K562 (cell line): Measurements from ENCODE around the gene PRSS56. TPM values are rescaled to one million over a fixed set of nuclear protein-coding genes. Genes with fewer than 3 reads are reported as not detected.

Source experiments
- CEBPB ChIP-seq: fragments of 450-650 bp; IDR thresholded peaks from 2 replicates; pipeline ENCODE4 v1.6.1; 2016; ENCODE audit warnings: missing genetic modification characterization, missing compliant biosample characterization
- CHD4 ChIP-seq: fragments of 200-600 bp; sonication (generic); IDR thresholded peaks from 3 replicates; pipeline ENCODE4 v1.6.1; 2012; ENCODE audit warnings: low read depth, mild to moderate bottlenecking, mixed read lengths, low read length, inconsistent platforms; ENCODE audit not compliant: insufficient read depth, insufficient replicate concordance, poor library complexity, severe bottlenecking
- DACH1 ChIP-seq: fragments of 450-650 bp; IDR thresholded peaks from 2 replicates; pipeline ENCODE4 v1.6.1; 2018; ENCODE audit not compliant: partially characterized antibody
- ILF3 ChIP-seq: fragments of 450-650 bp; IDR thresholded peaks from 2 replicates; pipeline ENCODE4 v1.6.1; 2018; ENCODE audit warnings: antibody characterized with exemption, mild to moderate bottlenecking, moderate library complexity, borderline replicate concordance
- KDM2B ChIP-seq: fragments of 250-450 bp; sonication (Bioruptor Pico); IDR thresholded peaks from 2 replicates; pipeline ENCODE4 v1.8.0; 2021; ENCODE audit warnings: mild to moderate bottlenecking, moderate library complexity
- NCOR1 ChIP-seq: fragments of 450-650 bp; IDR thresholded peaks from 2 replicates; pipeline ENCODE4 v1.6.1; 2016; ENCODE audit warnings: mild to moderate bottlenecking, moderate library complexity
- NFE2 ChIP-seq: IDR thresholded peaks from 2 replicates; pipeline ENCODE4 v1.6.1; 2014; ENCODE audit warnings: antibody characterized with exemption, low read depth
- SIN3B ChIP-seq: fragments of 450-650 bp; IDR thresholded peaks from 2 replicates; pipeline ENCODE4 v1.6.1; 2017; ENCODE audit warnings: low read depth, mild to moderate bottlenecking, moderate library complexity
- SP2 ChIP-seq: IDR thresholded peaks from 2 replicates; pipeline ENCODE4 v1.6.1; 2011; ENCODE audit warnings: mild to moderate bottlenecking, low read depth, low read length, moderate library complexity; ENCODE audit not compliant: poor library complexity, severe bottlenecking; ENCODE audit errors: extremely low read depth
- TEAD4 ChIP-seq, 2 experiments: sonication (generic) in 1 of 2; formaldehyde crosslinking in 1 of 2; IDR thresholded peaks; 2 replicates each; pipeline versions ENCODE4 v1.6.1 to v1.8.0; 2012 to 2022; ENCODE audit warnings: borderline replicate concordance in 1 of 2, inconsistent platforms in 1 of 2, low read length in 1 of 2, mild to moderate bottlenecking in 1 of 2, missing genetic modification reagents in 1 of 2
- UBTF ChIP-seq, 2 experiments: IDR thresholded peaks; 2 replicates each; pipeline ENCODE4 v1.6.1; 2012; ENCODE audit warnings: improper control_type of control experiment in 2 of 2, low read depth in 2 of 2, low read length in 2 of 2, borderline replicate concordance in 1 of 2
- ZFP30 ChIP-seq: fragments of 250-450 bp; sonication (Bioruptor Pico); IDR thresholded peaks from 2 replicates; pipeline ENCODE4 v1.8.0; 2022; ENCODE audit warnings: moderate library complexity, mild to moderate bottlenecking, inconsistent platforms, borderline replicate concordance
- ZNF57 ChIP-seq: fragments of 450-650 bp; formaldehyde crosslinking; IDR thresholded peaks from 2 replicates; pipeline ENCODE4 v1.4.0; 2020; ENCODE audit warnings: mild to moderate bottlenecking, moderate library complexity
- ZNF584 ChIP-seq: fragments of 200-800 bp; sonication (Bioruptor generic); IDR thresholded peaks from 2 replicates; pipeline ENCODE4 v1.6.1; 2016; ENCODE audit warnings: low read depth, mild to moderate bottlenecking, missing genetic modification characterization, missing compliant biosample characterization
- ZSCAN32 ChIP-seq: fragments of 450-650 bp; formaldehyde crosslinking; IDR thresholded peaks from 2 replicates; pipeline ENCODE4 v1.4.0; 2020; ENCODE audit warnings: mild to moderate bottlenecking, moderate library complexity
- polyA plus RNA-seq, 8 experiments: library from polyadenylated mRNA; depleted of rRNA in 4 of 8; stranded (reverse) in 5 of 8; unstranded in 3 of 8; fragments of >200 nt; fragmentation: Nextera tagmentation in 2 of 8; fragmentation: Illumina TruSeq in 1 of 8; extraction: Ambion mirVana in 2 of 8; extraction: Trizol in 1 of 8; gene quantifications; 2 replicates each; pipeline versions ENCODE4 v1.2.1 to v1.2.3, GENCODE V29; 2011 to 2014; ENCODE audit warnings: inconsistent platforms in 1 of 8, missing spikeins in 1 of 8
- total RNA-seq, 7 experiments: library from RNA; depleted of rRNA in 6 of 7; stranded (reverse); fragments of >200 nt in 6 of 7; fragmentation: Illumina TruSeq in 2 of 7; extraction: Trizol in 2 of 7; gene quantifications; 2 replicates each; pipeline versions ENCODE4 v1.2.1 to v1.2.3, GENCODE V29; 2011 to 2021; ENCODE audit warnings: low replicate concordance in 1 of 7
- TF ChIP-seq, protein P1 (sequence below): fragments of 250-450 bp; sonication (Bioruptor Pico); IDR thresholded peaks from 2 replicates; pipeline ENCODE4 v1.9.0; 2021; ENCODE audit warnings: mild to moderate bottlenecking
- TF ChIP-seq, protein P2 (sequence below): IDR thresholded peaks from 2 replicates; pipeline ENCODE4 v1.6.1; 2014; ENCODE audit warnings: antibody characterized with exemption
- TF ChIP-seq, protein P3 (sequence below): fragments of 150-350 bp; conservative IDR thresholded peaks from 2 replicates; pipeline ENCODE4 v1.6.1; 2014; ENCODE audit warnings: low read length
- TF ChIP-seq, protein P4 (sequence below): sonication (generic); formaldehyde crosslinking; IDR thresholded peaks from 2 replicates; pipeline ENCODE4 v1.8.0; 2022; ENCODE audit warnings: mild to moderate bottlenecking, missing genetic modification reagents

The PRSS56 gene
- total and polyA plus RNA-seq, 9 of the 15 experiments (the other 6 are each of a cell fraction or from before 2014, with no cell fraction given): not detected

- TF ChIP-seq KDM2B (CRISPR knock-in tag): no peak
- TF ChIP-seq DACH1: no peak
- TF ChIP-seq ZNF57 (CRISPR knock-in tag): no peak
- TF ChIP-seq SIN3B: peak; percentile 51
- peak; percentile 97 to 99 for TF ChIP-seq UBTF (IDR thresholded peaks at IDR 0.05; ENCODE audit: borderline replicate concordance in 1 of 2, low read depth in 2 of 2, low read length in 2 of 2)
- TF ChIP-seq NCOR1: peak; percentile 29; the same call in 1 of the 2 replicates
- TF ChIP-seq, protein P1, sequence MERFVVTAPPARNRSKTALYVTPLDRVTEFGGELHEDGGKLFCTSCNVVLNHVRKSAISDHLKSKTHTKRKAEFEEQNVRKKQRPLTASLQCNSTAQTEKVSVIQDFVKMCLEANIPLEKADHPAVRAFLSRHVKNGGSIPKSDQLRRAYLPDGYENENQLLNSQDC (CRISPR knock-in tag): no peak
- TF ChIP-seq, protein P2, sequence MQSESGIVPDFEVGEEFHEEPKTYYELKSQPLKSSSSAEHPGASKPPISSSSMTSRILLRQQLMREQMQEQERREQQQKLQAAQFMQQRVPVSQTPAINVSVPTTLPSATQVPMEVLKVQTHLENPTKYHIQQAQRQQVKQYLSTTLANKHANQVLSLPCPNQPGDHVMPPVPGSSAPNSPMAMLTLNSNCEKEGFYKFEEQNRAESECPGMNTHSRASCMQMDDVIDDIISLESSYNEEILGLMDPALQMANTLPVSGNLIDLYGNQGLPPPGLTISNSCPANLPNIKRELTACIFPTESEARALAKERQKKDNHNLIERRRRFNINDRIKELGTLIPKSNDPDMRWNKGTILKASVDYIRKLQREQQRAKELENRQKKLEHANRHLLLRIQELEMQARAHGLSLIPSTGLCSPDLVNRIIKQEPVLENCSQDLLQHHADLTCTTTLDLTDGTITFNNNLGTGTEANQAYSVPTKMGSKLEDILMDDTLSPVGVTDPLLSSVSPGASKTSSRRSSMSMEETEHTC: no peak
- TF ChIP-seq CEBPB: no peak
- TF ChIP-seq, protein P3, sequence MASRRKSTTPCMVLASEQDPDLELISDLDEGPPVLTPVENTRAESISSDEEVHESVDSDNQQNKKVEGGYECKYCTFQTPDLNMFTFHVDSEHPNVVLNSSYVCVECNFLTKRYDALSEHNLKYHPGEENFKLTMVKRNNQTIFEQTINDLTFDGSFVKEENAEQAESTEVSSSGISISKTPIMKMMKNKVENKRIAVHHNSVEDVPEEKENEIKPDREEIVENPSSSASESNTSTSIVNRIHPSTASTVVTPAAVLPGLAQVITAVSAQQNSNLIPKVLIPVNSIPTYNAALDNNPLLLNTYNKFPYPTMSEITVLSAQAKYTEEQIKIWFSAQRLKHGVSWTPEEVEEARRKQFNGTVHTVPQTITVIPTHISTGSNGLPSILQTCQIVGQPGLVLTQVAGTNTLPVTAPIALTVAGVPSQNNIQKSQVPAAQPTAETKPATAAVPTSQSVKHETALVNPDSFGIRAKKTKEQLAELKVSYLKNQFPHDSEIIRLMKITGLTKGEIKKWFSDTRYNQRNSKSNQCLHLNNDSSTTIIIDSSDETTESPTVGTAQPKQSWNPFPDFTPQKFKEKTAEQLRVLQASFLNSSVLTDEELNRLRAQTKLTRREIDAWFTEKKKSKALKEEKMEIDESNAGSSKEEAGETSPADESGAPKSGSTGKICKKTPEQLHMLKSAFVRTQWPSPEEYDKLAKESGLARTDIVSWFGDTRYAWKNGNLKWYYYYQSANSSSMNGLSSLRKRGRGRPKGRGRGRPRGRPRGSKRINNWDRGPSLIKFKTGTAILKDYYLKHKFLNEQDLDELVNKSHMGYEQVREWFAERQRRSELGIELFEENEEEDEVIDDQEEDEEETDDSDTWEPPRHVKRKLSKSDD: no peak
- no peak; the same call in 1 of the 2 replicates for TF ChIP-seq NFE2
- TF ChIP-seq ZFP30 (CRISPR knock-in tag): no peak
- TF ChIP-seq ILF3: no peak
- TF ChIP-seq TEAD4 (IDR thresholded peaks at IDR 0.05; ENCODE audit: low read length): peak; percentile 36; the same call in 1 of the 2 replicates
- TF ChIP-seq TEAD4 (CRISPR knock-in tag; IDR thresholded peaks at IDR 0.05; ENCODE audit: borderline replicate concordance): no peak
- TF ChIP-seq, protein P4, sequence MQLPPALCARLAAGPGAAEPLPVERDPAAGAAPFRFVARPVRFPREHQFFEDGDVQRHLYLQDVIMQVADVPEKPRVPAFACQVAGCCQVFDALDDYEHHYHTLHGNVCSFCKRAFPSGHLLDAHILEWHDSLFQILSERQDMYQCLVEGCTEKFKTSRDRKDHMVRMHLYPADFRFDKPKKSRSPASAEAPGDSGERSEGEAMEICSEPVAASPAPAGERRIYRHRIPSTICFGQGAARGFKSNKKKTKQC (CRISPR knock-in tag): no peak
- no peak for TF ChIP-seq ZNF584 (CRISPR knock-in tag)
- peak; percentile 69 for TF ChIP-seq CHD4
- TF ChIP-seq SP2: no peak
- no peak for TF ChIP-seq ZSCAN32 (CRISPR knock-in tag)
Observed at GRCh38 chr2:232550354-232551249, 30.4 kb downstream of the PRSS56 start, which contains the start of the genes EIF4E2 and TIGD1 (continued).
